K562 (cell line): ENCODE results near the gene RPUSD2. TPM values are rescaled to one million over a fixed set of nuclear protein-coding genes. Genes with fewer than 3 reads are reported as not detected.
A peak's percentile ranks its signal among the peaks of the same experiment; 100 is the strongest.

Experiments
- MAFF ChIP-seq: IDR thresholded peaks from 2 replicates; pipeline ENCODE4 v1.6.1; 2012; ENCODE audit warnings: low read length, improper control_type of control experiment
- MYBL2 ChIP-seq, 2 experiments: fragments of 450-650 bp in 1 of 2; sonication (generic) in 1 of 2; formaldehyde crosslinking in 1 of 2; IDR thresholded peaks; 2 replicates each; pipeline versions ENCODE4 v1.6.1 to v1.8.1; 2017 to 2022; ENCODE audit warnings: borderline replicate concordance in 1 of 2, inconsistent platforms in 1 of 2, low read depth in 1 of 2, mild to moderate bottlenecking in 1 of 2, missing genetic modification reagents in 1 of 2, moderate library complexity in 1 of 2
- NR2F6 ChIP-seq: fragments of 450-650 bp; formaldehyde crosslinking; IDR thresholded peaks from 2 replicates; pipeline ENCODE4 v1.4.0; 2020; ENCODE audit warnings: mild to moderate bottlenecking
- RBM22 ChIP-seq: fragments of 200-400 bp; formaldehyde crosslinking; IDR thresholded peaks from 2 replicates; pipeline ENCODE4 v1.6.1; 2018; ENCODE audit warnings: low read length, low read depth; ENCODE audit not compliant: poor library complexity, severe bottlenecking
- ZNF124 ChIP-seq: sonication (generic); formaldehyde crosslinking; IDR thresholded peaks from 2 replicates; pipeline ENCODE4 v1.8.1; 2022; ENCODE audit warnings: missing genetic modification reagents
- ZNF165 ChIP-seq: fragments of 250-450 bp; sonication (Bioruptor Pico); IDR thresholded peaks from 2 replicates; pipeline ENCODE4 v1.4.0; 2020; ENCODE audit warnings: borderline replicate concordance
- polyA plus RNA-seq, 8 experiments: library from polyadenylated mRNA; depleted of rRNA in 4 of 8; stranded (reverse) in 5 of 8; unstranded in 3 of 8; fragments of >200 nt; fragmentation: Nextera tagmentation in 2 of 8; fragmentation: Illumina TruSeq in 1 of 8; extraction: Ambion mirVana in 2 of 8; extraction: Trizol in 1 of 8; gene quantifications; 2 replicates each; pipeline versions ENCODE4 v1.2.1 to v1.2.3, GENCODE V29; 2011 to 2014; ENCODE audit warnings: inconsistent platforms in 1 of 8, missing spikeins in 1 of 8
- total RNA-seq, 7 experiments: library from RNA; depleted of rRNA in 6 of 7; stranded (reverse); fragments of >200 nt in 6 of 7; fragmentation: Illumina TruSeq in 2 of 7; extraction: Trizol in 2 of 7; gene quantifications; 2 replicates each; pipeline versions ENCODE4 v1.2.1 to v1.2.3, GENCODE V29; 2011 to 2021; ENCODE audit warnings: low replicate concordance in 1 of 7
- TF ChIP-seq, protein P1 (sequence below), 2 experiments: fragments of 450-650 bp in 1 of 2; sonication (generic) in 1 of 2; formaldehyde crosslinking in 1 of 2; IDR thresholded peaks; 2 replicates each; pipeline versions ENCODE4 v1.7.1 to v1.9.0; 2016 to 2022; ENCODE audit warnings: inconsistent platforms in 1 of 2, mild to moderate bottlenecking in 1 of 2, missing genetic modification reagents in 1 of 2
- TF ChIP-seq, protein P2 (sequence below): fragments of 200-800 bp; sonication (Bioruptor generic); IDR thresholded peaks from 2 replicates; pipeline ENCODE4 v1.6.1; 2016; ENCODE audit warnings: missing genetic modification characterization, missing compliant biosample characterization
- TF ChIP-seq, protein P3 (sequence below): fragments of 250-450 bp; sonication (Bioruptor Pico); IDR thresholded peaks from 2 replicates; pipeline ENCODE4 v1.8.0; 2021; ENCODE audit warnings: moderate library complexity, mild to moderate bottlenecking, inconsistent platforms

Gene RPUSD2
- total and polyA plus RNA-seq, 9 of the 15 experiments (the other 6 are each of a cell fraction or from before 2014, with no cell fraction given): 3.7 to 30.2 (median 14.3) TPM

DNA sequence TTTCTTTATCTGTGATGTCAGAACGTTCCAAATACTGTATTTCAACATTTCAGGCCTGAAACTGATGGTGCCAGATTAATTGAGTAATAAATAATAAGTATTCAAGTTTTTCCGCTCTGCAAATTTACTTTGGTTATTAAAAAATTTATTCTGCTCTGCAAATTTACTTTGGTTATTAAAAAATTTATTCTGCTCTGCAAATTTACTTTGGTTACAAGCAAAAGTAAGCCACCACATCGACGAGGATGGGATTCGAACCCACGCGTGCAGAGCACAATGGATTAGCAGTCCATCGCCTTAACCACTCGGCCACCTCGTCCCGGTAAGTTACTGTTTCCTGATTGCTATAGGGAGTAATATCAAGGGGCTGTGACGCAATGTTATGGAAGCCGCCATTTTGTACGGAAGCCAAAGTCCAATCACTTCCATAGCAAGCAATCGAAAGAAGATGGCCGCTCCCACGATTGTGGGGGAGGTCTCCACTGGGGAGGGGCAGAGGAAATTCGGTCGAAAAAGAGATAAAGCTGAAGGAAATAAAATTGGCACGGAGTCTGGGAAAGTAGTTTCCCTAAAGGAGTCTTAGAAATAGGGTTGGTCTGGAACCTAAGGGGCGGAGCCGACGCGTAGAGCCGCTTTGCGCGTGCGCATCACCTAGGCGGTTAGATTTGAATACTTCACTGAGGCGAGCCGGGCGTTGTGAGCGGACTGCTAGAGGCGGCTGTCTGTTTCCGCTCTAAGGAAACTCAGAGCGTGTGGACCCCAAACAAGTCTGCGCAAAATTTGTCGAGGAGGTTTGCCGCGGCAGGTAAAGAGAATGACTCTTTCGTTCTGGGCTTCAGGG, 24.7 kb downstream of the RPUSD2 start, which contains the start of gene KNL1 (continued):
- TF ChIP-seq, protein P1, sequence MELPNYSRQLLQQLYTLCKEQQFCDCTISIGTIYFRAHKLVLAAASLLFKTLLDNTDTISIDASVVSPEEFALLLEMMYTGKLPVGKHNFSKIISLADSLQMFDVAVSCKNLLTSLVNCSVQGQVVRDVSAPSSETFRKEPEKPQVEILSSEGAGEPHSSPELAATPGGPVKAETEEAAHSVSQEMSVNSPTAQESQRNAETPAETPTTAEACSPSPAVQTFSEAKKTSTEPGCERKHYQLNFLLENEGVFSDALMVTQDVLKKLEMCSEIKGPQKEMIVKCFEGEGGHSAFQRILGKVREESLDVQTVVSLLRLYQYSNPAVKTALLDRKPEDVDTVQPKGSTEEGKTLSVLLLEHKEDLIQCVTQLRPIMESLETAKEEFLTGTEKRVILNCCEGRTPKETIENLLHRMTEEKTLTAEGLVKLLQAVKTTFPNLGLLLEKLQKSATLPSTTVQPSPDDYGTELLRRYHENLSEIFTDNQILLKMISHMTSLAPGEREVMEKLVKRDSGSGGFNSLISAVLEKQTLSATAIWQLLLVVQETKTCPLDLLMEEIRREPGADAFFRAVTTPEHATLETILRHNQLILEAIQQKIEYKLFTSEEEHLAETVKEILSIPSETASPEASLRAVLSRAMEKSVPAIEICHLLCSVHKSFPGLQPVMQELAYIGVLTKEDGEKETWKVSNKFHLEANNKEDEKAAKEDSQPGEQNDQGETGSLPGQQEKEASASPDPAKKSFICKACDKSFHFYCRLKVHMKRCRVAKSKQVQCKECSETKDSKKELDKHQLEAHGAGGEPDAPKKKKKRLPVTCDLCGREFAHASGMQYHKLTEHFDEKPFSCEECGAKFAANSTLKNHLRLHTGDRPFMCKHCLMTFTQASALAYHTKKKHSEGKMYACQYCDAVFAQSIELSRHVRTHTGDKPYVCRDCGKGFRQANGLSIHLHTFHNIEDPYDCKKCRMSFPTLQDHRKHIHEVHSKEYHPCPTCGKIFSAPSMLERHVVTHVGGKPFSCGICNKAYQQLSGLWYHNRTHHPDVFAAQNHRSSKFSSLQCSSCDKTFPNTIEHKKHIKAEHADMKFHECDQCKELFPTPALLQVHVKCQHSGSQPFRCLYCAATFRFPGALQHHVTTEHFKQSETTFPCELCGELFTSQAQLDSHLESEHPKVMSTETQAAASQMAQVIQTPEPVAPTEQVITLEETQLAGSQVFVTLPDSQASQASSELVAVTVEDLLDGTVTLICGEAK (IDR thresholded peaks at IDR 0.05): peak; percentile 92
- TF ChIP-seq, protein P1 (CRISPR knock-in tag; IDR thresholded peaks at IDR 0.05): no peak
- TF ChIP-seq ZNF165 (CRISPR knock-in tag): no peak
- TF ChIP-seq, protein P2, sequence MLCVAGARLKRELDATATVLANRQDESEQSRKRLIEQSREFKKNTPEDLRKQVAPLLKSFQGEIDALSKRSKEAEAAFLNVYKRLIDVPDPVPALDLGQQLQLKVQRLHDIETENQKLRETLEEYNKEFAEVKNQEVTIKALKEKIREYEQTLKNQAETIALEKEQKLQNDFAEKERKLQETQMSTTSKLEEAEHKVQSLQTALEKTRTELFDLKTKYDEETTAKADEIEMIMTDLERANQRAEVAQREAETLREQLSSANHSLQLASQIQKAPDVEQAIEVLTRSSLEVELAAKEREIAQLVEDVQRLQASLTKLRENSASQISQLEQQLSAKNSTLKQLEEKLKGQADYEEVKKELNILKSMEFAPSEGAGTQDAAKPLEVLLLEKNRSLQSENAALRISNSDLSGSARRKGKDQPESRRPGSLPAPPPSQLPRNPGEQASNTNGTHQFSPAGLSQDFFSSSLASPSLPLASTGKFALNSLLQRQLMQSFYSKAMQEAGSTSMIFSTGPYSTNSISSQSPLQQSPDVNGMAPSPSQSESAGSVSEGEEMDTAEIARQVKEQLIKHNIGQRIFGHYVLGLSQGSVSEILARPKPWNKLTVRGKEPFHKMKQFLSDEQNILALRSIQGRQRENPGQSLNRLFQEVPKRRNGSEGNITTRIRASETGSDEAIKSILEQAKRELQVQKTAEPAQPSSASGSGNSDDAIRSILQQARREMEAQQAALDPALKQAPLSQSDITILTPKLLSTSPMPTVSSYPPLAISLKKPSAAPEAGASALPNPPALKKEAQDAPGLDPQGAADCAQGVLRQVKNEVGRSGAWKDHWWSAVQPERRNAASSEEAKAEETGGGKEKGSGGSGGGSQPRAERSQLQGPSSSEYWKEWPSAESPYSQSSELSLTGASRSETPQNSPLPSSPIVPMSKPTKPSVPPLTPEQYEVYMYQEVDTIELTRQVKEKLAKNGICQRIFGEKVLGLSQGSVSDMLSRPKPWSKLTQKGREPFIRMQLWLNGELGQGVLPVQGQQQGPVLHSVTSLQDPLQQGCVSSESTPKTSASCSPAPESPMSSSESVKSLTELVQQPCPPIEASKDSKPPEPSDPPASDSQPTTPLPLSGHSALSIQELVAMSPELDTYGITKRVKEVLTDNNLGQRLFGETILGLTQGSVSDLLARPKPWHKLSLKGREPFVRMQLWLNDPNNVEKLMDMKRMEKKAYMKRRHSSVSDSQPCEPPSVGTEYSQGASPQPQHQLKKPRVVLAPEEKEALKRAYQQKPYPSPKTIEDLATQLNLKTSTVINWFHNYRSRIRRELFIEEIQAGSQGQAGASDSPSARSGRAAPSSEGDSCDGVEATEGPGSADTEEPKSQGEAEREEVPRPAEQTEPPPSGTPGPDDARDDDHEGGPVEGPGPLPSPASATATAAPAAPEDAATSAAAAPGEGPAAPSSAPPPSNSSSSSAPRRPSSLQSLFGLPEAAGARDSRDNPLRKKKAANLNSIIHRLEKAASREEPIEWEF (CRISPR knock-in tag): no peak
- peak; percentile 12; the same call in 1 of the 2 replicates for TF ChIP-seq NR2F6
- TF ChIP-seq ZNF124: no peak; the same call in 1 of the 2 replicates
- TF ChIP-seq, protein P3, sequence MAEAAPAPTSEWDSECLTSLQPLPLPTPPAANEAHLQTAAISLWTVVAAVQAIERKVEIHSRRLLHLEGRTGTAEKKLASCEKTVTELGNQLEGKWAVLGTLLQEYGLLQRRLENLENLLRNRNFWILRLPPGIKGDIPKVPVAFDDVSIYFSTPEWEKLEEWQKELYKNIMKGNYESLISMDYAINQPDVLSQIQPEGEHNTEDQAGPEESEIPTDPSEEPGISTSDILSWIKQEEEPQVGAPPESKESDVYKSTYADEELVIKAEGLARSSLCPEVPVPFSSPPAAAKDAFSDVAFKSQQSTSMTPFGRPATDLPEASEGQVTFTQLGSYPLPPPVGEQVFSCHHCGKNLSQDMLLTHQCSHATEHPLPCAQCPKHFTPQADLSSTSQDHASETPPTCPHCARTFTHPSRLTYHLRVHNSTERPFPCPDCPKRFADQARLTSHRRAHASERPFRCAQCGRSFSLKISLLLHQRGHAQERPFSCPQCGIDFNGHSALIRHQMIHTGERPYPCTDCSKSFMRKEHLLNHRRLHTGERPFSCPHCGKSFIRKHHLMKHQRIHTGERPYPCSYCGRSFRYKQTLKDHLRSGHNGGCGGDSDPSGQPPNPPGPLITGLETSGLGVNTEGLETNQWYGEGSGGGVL (CRISPR knock-in tag): no peak
- no peak for TF ChIP-seq MAFF
- TF ChIP-seq RBM22: no peak
- peak; percentile 92 for TF ChIP-seq MYBL2 (IDR thresholded peaks at IDR 0.05; ENCODE audit: low read depth)
- no peak for TF ChIP-seq MYBL2 (CRISPR knock-in tag; IDR thresholded peaks at IDR 0.05; ENCODE audit: borderline replicate concordance)
